GM12878 (cell line): Measurements from ENCODE around the gene TAPBP. TPM values are rescaled to one million over a fixed set of nuclear protein-coding genes. Genes with fewer than 3 reads are reported as not detected.

Experiments used
- ATF2 ChIP-seq: IDR thresholded peaks from 2 replicates; pipeline ENCODE4 v1.6.1; 2012; ENCODE audit warnings: low read length, inconsistent platforms
- BACH1 ChIP-seq: fragments of 450-650 bp; IDR thresholded peaks from 2 replicates; pipeline ENCODE4 v1.6.1; 2017; ENCODE audit warnings: mild to moderate bottlenecking, borderline replicate concordance
- BHLHE40 ChIP-seq, 2 experiments: fragments of 450-650 bp in 1 of 2; IDR thresholded peaks; 2 replicates each; pipeline ENCODE4 v1.6.1; 2011 to 2017; ENCODE audit warnings: low read depth in 2 of 2, borderline replicate concordance in 1 of 2, improper control_type of control experiment in 1 of 2, low read length in 1 of 2, mild to moderate bottlenecking in 1 of 2
- CREM ChIP-seq: IDR thresholded peaks from 2 replicates; pipeline ENCODE4 v1.6.1; 2014; ENCODE audit warnings: antibody characterized with exemption, low read depth
- ETV6 ChIP-seq, 2 experiments: fragments of 450-650 bp in 1 of 2; IDR thresholded peaks in 1 of 2; conservative IDR thresholded peaks in 1 of 2; 2 replicates each; pipeline ENCODE4 v1.6.1; 2014; ENCODE audit warnings: antibody characterized with exemption in 1 of 2, borderline replicate concordance in 1 of 2, low read depth in 1 of 2, mild to moderate bottlenecking in 1 of 2, moderate library complexity in 1 of 2
- GATAD2B ChIP-seq: fragments of 450-650 bp; conservative IDR thresholded peaks from 2 replicates; pipeline ENCODE4 v1.6.1; 2017; ENCODE audit warnings: low read depth, mild to moderate bottlenecking, moderate library complexity
- IKZF1 ChIP-seq: fragments of 450-650 bp; conservative IDR thresholded peaks from 2 replicates; pipeline ENCODE4 v1.6.1; 2017; ENCODE audit warnings: antibody characterized with exemption, mild to moderate bottlenecking
- JUNB ChIP-seq: IDR thresholded peaks from 2 replicates; pipeline ENCODE4 v1.6.1; 2016; ENCODE audit warnings: antibody characterized with exemption, mild to moderate bottlenecking
- KDM1A ChIP-seq: fragments of 200-600 bp; sonication (generic); IDR thresholded peaks from 2 replicates; pipeline ENCODE4 v1.6.1; 2016; ENCODE audit warnings: borderline replicate concordance
- MYC ChIP-seq: IDR thresholded peaks from 2 replicates; pipeline ENCODE4 v1.6.1; 2011; ENCODE audit warnings: mild to moderate bottlenecking, low read length, moderate library complexity, inconsistent platforms; ENCODE audit not compliant: insufficient read depth, insufficient replicate concordance, insufficient read length, severe bottlenecking
- POLR2AphosphoS2 ChIP-seq: IDR thresholded peaks from 2 replicates; pipeline ENCODE4 v1.6.1; 2011; ENCODE audit warnings: low read depth, mild to moderate bottlenecking, low read length, improper control_type of control experiment, moderate library complexity
- RUNX3 ChIP-seq: IDR thresholded peaks from 2 replicates; pipeline ENCODE4 v1.6.1; 2012; ENCODE audit warnings: low read length, inconsistent platforms
- SKIL ChIP-seq: fragments of 450-650 bp; IDR thresholded peaks from 2 replicates; pipeline ENCODE4 v1.6.1; 2017; ENCODE audit warnings: mild to moderate bottlenecking, low read depth, inconsistent platforms; ENCODE audit not compliant: poor library complexity, severe bottlenecking
- TCF7 ChIP-seq: IDR thresholded peaks from 2 replicates; pipeline ENCODE4 v1.6.1; 2014; ENCODE audit warnings: antibody characterized with exemption, borderline replicate concordance
- ZBED1 ChIP-seq: IDR thresholded peaks from 2 replicates; pipeline ENCODE4 v1.6.1; 2016; ENCODE audit warnings: borderline replicate concordance
- ZBTB40 ChIP-seq: fragments of 450-650 bp; IDR thresholded peaks from 2 replicates; pipeline ENCODE4 v1.6.1; 2016; ENCODE audit warnings: mild to moderate bottlenecking, moderate library complexity, borderline replicate concordance
- ZZZ3 ChIP-seq: IDR thresholded peaks from 2 replicates; pipeline ENCODE4 v1.6.1; 2011; ENCODE audit warnings: low read depth; ENCODE audit not compliant: control insufficient read depth, insufficient read length
- polyA plus RNA-seq, 11 experiments: library from polyadenylated mRNA; depleted of rRNA in 4 of 11; unstranded in 6 of 11; stranded (reverse) in 5 of 11; fragments of >200 nt; fragmentation: Nextera tagmentation in 4 of 11; fragmentation: Illumina TruSeq in 1 of 11; extraction: Ambion mirVana in 4 of 11; extraction: Trizol in 1 of 11; gene quantifications; 1 replicate in 1 of 11; 2 replicates in 10 of 11; pipeline versions ENCODE4 v1.2.1 to v1.2.3, GENCODE V29; 2011 to 2016; ENCODE audit warnings: inconsistent platforms in 2 of 11, missing spikeins in 2 of 11, low read depth in 1 of 11
- total RNA-seq, 4 experiments: library from RNA; depleted of rRNA in 3 of 4; stranded (reverse); fragments of >200 nt in 3 of 4; fragmentation: Illumina TruSeq in 1 of 4; extraction: Trizol in 1 of 4; gene quantifications; 2 replicates each; pipeline versions ENCODE4 v1.2.1 to v1.2.3, GENCODE V29; 2013 to 2021
- TF ChIP-seq, protein P1 (sequence below): IDR thresholded peaks from 2 replicates; pipeline ENCODE4 v1.6.1; 2012; ENCODE audit warnings: low read depth, low read length, improper control_type of control experiment
- TF ChIP-seq, protein P2 (sequence below): fragments of 450-650 bp; IDR thresholded peaks from 2 replicates; pipeline ENCODE4 v1.6.1; 2014; ENCODE audit warnings: mild to moderate bottlenecking

Gene TAPBP
- total and polyA plus RNA-seq, 10 of the 15 experiments (the other 5 are each of a cell fraction or from before 2014, with no cell fraction given), result 14.6 to 210 (median 78.1) TPM

DNA sequence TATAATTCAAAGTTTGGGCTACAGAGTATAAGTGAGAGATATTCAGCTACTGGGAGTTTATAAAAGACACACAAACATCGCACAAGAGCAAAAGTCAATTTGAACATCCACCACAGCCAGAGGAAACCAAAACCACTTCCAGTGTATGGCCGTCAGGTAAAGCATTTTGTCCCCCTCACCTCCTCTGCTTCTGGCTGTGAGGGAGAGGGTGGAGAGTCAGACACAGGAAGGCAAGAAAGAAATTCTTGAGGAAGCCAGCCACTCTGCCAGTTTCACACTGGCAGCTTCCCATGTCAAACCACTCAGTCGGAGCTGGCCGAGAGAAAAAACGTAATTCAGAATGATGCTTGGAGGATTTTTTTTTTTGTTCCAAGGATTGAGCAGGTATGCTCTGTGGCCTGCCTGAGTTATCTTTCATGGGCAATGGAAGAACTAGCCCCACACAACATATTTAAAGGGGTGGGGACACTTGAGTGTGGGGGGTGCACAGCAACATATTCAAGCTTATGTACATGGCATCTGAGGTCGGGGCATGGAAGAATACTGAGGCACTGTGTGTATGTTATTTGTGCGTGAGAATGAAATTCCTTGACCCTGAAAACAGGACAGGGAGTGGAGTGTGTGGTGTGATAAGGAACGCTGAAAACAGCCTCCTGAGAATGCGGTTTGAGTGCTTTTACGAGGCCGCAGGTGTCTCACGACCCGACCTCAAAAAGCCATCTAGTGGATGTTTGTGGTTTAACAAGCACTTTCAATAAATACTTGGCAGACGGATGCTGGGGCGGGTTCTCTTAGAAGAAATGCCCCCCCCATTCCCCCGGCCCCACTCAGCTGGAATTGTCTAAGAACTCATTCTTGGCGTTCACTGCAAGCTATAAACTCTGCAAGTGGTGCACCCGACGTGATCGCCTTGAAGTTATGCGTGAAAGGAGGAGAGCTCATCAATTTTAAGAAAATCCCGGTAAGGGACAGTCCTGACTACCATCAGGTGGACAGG lies 31.1 kb upstream of the TAPBP start (continued):
- no peak for TF ChIP-seq ATF2
- TF ChIP-seq SKIL, result peak; percentile 83
- no peak for TF ChIP-seq CREM
- no peak for TF ChIP-seq ZBED1
- no peak for TF ChIP-seq KDM1A
- no peak for TF ChIP-seq BACH1
- no peak for TF ChIP-seq TCF7
- TF ChIP-seq MYC, result no peak
- no peak for TF ChIP-seq POLR2AphosphoS2
- TF ChIP-seq IKZF1, result peak; percentile 37; the same call in 1 of the 2 replicates
- no peak; a peak in 1 of 4 replicates for TF ChIP-seq ETV6 (conservative IDR thresholded peaks at IDR 0.05 in 1 of 2, IDR thresholded peaks at IDR 0.05 in 1 of 2; ENCODE audit: borderline replicate concordance in 1 of 2, low read depth in 1 of 2)
- TF ChIP-seq, protein P1, sequence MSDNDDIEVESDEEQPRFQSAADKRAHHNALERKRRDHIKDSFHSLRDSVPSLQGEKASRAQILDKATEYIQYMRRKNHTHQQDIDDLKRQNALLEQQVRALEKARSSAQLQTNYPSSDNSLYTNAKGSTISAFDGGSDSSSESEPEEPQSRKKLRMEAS, result no peak
- peak in 1 of 2 experiments; percentile 54; a peak in 2 of 4 replicates for TF ChIP-seq BHLHE40 (IDR thresholded peaks at IDR 0.05; ENCODE audit: borderline replicate concordance in 1 of 2, low read depth in 2 of 2, low read length in 1 of 2)
- TF ChIP-seq ZBTB40, result no peak
- no peak for TF ChIP-seq ZZZ3
- TF ChIP-seq RUNX3, result peak; percentile 97
- TF ChIP-seq GATAD2B, result no peak
- TF ChIP-seq, protein P2, sequence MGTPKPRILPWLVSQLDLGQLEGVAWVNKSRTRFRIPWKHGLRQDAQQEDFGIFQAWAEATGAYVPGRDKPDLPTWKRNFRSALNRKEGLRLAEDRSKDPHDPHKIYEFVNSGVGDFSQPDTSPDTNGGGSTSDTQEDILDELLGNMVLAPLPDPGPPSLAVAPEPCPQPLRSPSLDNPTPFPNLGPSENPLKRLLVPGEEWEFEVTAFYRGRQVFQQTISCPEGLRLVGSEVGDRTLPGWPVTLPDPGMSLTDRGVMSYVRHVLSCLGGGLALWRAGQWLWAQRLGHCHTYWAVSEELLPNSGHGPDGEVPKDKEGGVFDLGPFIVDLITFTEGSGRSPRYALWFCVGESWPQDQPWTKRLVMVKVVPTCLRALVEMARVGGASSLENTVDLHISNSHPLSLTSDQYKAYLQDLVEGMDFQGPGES, result no peak
- no peak for TF ChIP-seq JUNB
